GM23248 (cell line): ENCODE results near the gene POLG2. TPM values are rescaled to one million over a fixed set of nuclear protein-coding genes. Genes with fewer than 3 reads are reported as not detected.
A peak's percentile ranks its signal among the peaks of the same experiment; 100 is the strongest.

Experiments
- DNase-seq: peaks from one replicate; pipeline ENCODE4 v3.0.0-alpha.2; 2015
- H2AFZ ChIP-seq: fragments of 200-600 bp; sonication (generic); 2 replicates; pipeline ENCODE4 v1.6.1; 2016; ENCODE audit warnings: antibody characterized with exemption
- H3F3A ChIP-seq: fragments of 200-600 bp; sonication (generic); 2 replicates; pipeline ENCODE4 v1.6.1; 2016; ENCODE audit warnings: mild to moderate bottlenecking, antibody characterized with exemption, mixed run types; ENCODE audit not compliant: insufficient read depth
- H3K27ac ChIP-seq: fragments of 200-600 bp; sonication (generic); 2 replicates; pipeline ENCODE4 v1.5.1; 2016; ENCODE audit warnings: mild to moderate bottlenecking
- H3K27me3 ChIP-seq: fragments of 200-600 bp; sonication (generic); replicated peaks from 2 replicates; pipeline ENCODE4 v1.6.1; 2016; ENCODE audit warnings: mild to moderate bottlenecking; ENCODE audit not compliant: insufficient read depth
- H3K36me3 ChIP-seq: fragments of 200-600 bp; sonication (generic); 2 replicates; pipeline ENCODE4 v1.6.1; 2016; ENCODE audit warnings: low read depth, mild to moderate bottlenecking
- H3K4me1 ChIP-seq: fragments of 200-600 bp; sonication (generic); 2 replicates; pipeline ENCODE4 v1.6.1; 2016; ENCODE audit warnings: mild to moderate bottlenecking; ENCODE audit not compliant: insufficient read depth
- H3K4me2 ChIP-seq: fragments of 200-600 bp; sonication (generic); one replicate; pipeline ENCODE4 v1.6.1; 2016; ENCODE audit warnings: mild to moderate bottlenecking; ENCODE audit not compliant: unreplicated experiment
- H3K4me3 ChIP-seq: fragments of 200-600 bp; sonication (generic); 2 replicates; pipeline ENCODE4 v1.5.1; 2016; ENCODE audit warnings: mild to moderate bottlenecking
- H3K79me2 ChIP-seq: fragments of 200-600 bp; sonication (generic); 2 replicates; pipeline ENCODE4 v1.6.1; 2016; ENCODE audit warnings: mild to moderate bottlenecking; ENCODE audit not compliant: insufficient read depth
- H3K9ac ChIP-seq: fragments of 200-600 bp; sonication (generic); 2 replicates; pipeline ENCODE4 v1.6.1; 2016; ENCODE audit warnings: mild to moderate bottlenecking
- H3K9me2 ChIP-seq: fragments of 200-600 bp; sonication (generic); 2 replicates; pipeline ENCODE4 v1.6.1; 2016; ENCODE audit warnings: mixed run types, mild to moderate bottlenecking, moderate library complexity; ENCODE audit not compliant: insufficient read depth
- H3K9me3 ChIP-seq: fragments of 200-600 bp; sonication (generic); one replicate; pipeline ENCODE4 v1.6.1; 2017; ENCODE audit warnings: low read depth
- H4K20me1 ChIP-seq: fragments of 200-600 bp; sonication (generic); 2 replicates; pipeline ENCODE4 v1.6.0; 2016; ENCODE audit not compliant: insufficient read depth
- EZH2 ChIP-seq: fragments of 200-600 bp; sonication (generic); IDR thresholded peaks from 2 replicates; pipeline ENCODE4 v1.6.1; 2018; ENCODE audit warnings: antibody characterized with exemption, mild to moderate bottlenecking; ENCODE audit not compliant: insufficient read depth, poor library complexity, severe bottlenecking
- EZH2phosphoT487 ChIP-seq: fragments of 200-600 bp; sonication (generic); IDR thresholded peaks from 2 replicates; pipeline ENCODE4 v1.6.1; 2018; ENCODE audit warnings: antibody characterized with exemption, moderate library complexity, mild to moderate bottlenecking, low read depth; ENCODE audit not compliant: insufficient read depth
- WGBS, 2 experiments: methylation state at CpG; one replicate each; pipeline ENCODE4 v1.1.6; 2015 to 2017; ENCODE audit warnings: low lambda C conversion rate in 2 of 2, low coverage in 1 of 2; ENCODE audit errors: missing lambda C conversion rate in 2 of 2; 5-methylcytosine and 5-hydroxymethylcytosine counted together
- in situ Hi-C: fragments of 300-500 bp; cut with MboI; formaldehyde crosslinking; loops from 2 replicates; pipeline ENCODE4 v1.15.0; 2020
- polyA plus RNA-seq: library from polyadenylated mRNA; unstranded; fragments of >200 nt; fragmentation: Nextera tagmentation; extraction: Ambion mirVana; gene quantifications from 2 replicates; pipeline ENCODE4 v1.2.1, GENCODE V29; 2016
- total RNA-seq: library from RNA; depleted of rRNA; stranded (reverse); fragments of >200 nt; shearing (Covaris generic); gene quantifications from 2 replicates; pipeline ENCODE4 v1.2.3, GENCODE V29; 2014

The POLG2 gene
- total and polyA plus RNA-seq, 2 experiments from 2014 or later: 3.4 to 8.6 TPM

- DNase-seq: no peak
- Histone ChIP-seq H3K4me2 (no peak overlapping the region), H3K36me3 (peaks cover 89% of the 10 kb centered on the region), H4K20me1 (no peaks in the 10 kb centered on the region), H3K4me3 (no peak overlapping the region), H3K79me2 (peaks cover 20% of the 10 kb centered on the region), H3K27me3 (no peaks in the 10 kb centered on the region), H2AFZ (no peak overlapping the region), H3F3A (peaks cover 100% of the 10 kb centered on the region), H3K27ac (peak overlapping the region; percentile 20; the same call in 1 of the 2 replicates), H3K9me2 (no peaks in the 10 kb centered on the region), H3K9me3 (no peaks in the 10 kb centered on the region), H3K4me1 (no peaks in the 10 kb centered on the region), H3K9ac (no peak overlapping the region)
- TF ChIP-seq EZH2phosphoT487 (no peak), EZH2 (no peak)
- in situ Hi-C loops: no loop called here
- WGBS, 2 experiments: 98 to 100% methylated on average over 2 of the region's 2 CpGs
Measured at GRCh38 chr17:64533784-64534183, 36.9 kb upstream of the POLG2 start.

- no peak overlapping the region for H2AFZ ChIP-seq
- H3K79me2 ChIP-seq: peaks cover 18% of the 10 kb centered on the region
- 0 out of 2 replicates have a peak overlapping the region, but pooled peaks have one; percentile 6 for H3K9ac ChIP-seq
- H3K27me3 ChIP-seq: no peaks in the 10 kb centered on the region
- no peak overlapping the region for H3K4me2 ChIP-seq
- DNase-seq: peak; percentile 31
- H4K20me1 ChIP-seq: no peaks in the 10 kb centered on the region
- H3K9me2 ChIP-seq: no peaks in the 10 kb centered on the region
- H3F3A ChIP-seq: peaks cover 97% of the 10 kb centered on the region
- no peak overlapping the region for H3K4me3 ChIP-seq
- TF ChIP-seq EZH2phosphoT487 (no peak), EZH2 (no peak)
- H3K4me1 ChIP-seq: no peaks in the 10 kb centered on the region
- WGBS, 2 experiments: 69 to 74% methylated on average over 5 of the region's 5 CpGs
- H3K9me3 ChIP-seq: no peaks in the 10 kb centered on the region
- peak overlapping the region; percentile 52 for H3K27ac ChIP-seq
- peaks cover 87% of the 10 kb centered on the region for H3K36me3 ChIP-seq
- in situ Hi-C loops: no loop called here
Measured at GRCh38 chr17:64532409-64532808, 35.6 kb upstream of the POLG2 start.

GRCh38 chr17:64531955-64532371 lies 35.1 kb upstream of the POLG2 start:
- no peak overlapping the region for H3K4me3 ChIP-seq
- H3K9me3 ChIP-seq: no peaks in the 10 kb centered on the region
- 0 out of 2 replicates have a peak overlapping the region, but pooled peaks have one; percentile 6 for H3K9ac ChIP-seq
- H3K79me2 ChIP-seq: peaks cover 18% of the 10 kb centered on the region
- in situ Hi-C loops: no loop called here
- peak overlapping the region; percentile 52 for H3K27ac ChIP-seq
- H3K4me2 ChIP-seq: no peak overlapping the region
- DNase-seq: peak; percentile 56
- 15 to 21% methylated on average over 5 of the region's 5 CpGs for WGBS, 2 experiments
- no peaks in the 10 kb centered on the region for H3K4me1 ChIP-seq
- H3F3A ChIP-seq: peaks cover 97% of the 10 kb centered on the region
- H2AFZ ChIP-seq: no peak overlapping the region
- peaks cover 86% of the 10 kb centered on the region for H3K36me3 ChIP-seq
- no peaks in the 10 kb centered on the region for H3K27me3 ChIP-seq
- no peaks in the 10 kb centered on the region for H4K20me1 ChIP-seq
- H3K9me2 ChIP-seq: no peaks in the 10 kb centered on the region
- TF ChIP-seq EZH2phosphoT487 (no peak), EZH2 (no peak)

GRCh38 chr17:64529221-64529620 lies 32.4 kb upstream of the POLG2 start:
- in situ Hi-C loops: no loop called here
- no peaks in the 10 kb centered on the region for H3K4me1 ChIP-seq
- H3K4me2 ChIP-seq: no peak overlapping the region
- peaks cover 86% of the 10 kb centered on the region for H3K36me3 ChIP-seq
- peaks cover 92% of the 10 kb centered on the region for H3F3A ChIP-seq
- no peak for DNase-seq
- H3K79me2 ChIP-seq: no peaks in the 10 kb centered on the region
- H3K9ac ChIP-seq: no peak overlapping the region
- no peaks in the 10 kb centered on the region for H4K20me1 ChIP-seq
- no peaks in the 10 kb centered on the region for H3K27me3 ChIP-seq
- TF ChIP-seq EZH2 (no peak), EZH2phosphoT487 (no peak)
- no peaks in the 10 kb centered on the region for H3K9me2 ChIP-seq
- 94 to 98% methylated on average over 5 of the region's 5 CpGs for WGBS, 2 experiments
- H3K27ac ChIP-seq: 0 out of 2 replicates have a peak overlapping the region, but pooled peaks have one; percentile 4
- no peak overlapping the region for H2AFZ ChIP-seq
- H3K9me3 ChIP-seq: no peaks in the 10 kb centered on the region
- H3K4me3 ChIP-seq: no peak overlapping the region
